Stomach (tissue), 4 donors: ENCODE data around the gene PCDHGC5.

Experiments
- CTCF ChIP-seq, 7 experiments: fragments of 450-650 bp in 4 of 7; fragments of 200-600 bp in 3 of 7; sonication (generic) in 3 of 7; IDR thresholded peaks; one replicate each; pipeline ENCODE4 v1.5.1; 2016 to 2019; ENCODE audit warnings: antibody characterized with exemption in 7 of 7, control low read depth in 2 of 7, mild to moderate bottlenecking in 1 of 7
- EP300 ChIP-seq: sonication (generic); formaldehyde crosslinking; IDR thresholded peaks from one replicate; pipeline ENCODE4 v1.6.1; 2017; ENCODE audit warnings: antibody characterized with exemption
- POLR2A ChIP-seq, 4 donors: fragments of 450-650 bp; IDR thresholded peaks; one replicate each; pipeline ENCODE4 v1.6.1; 2016; ENCODE audit warnings: antibody characterized with exemption in 4 of 4, control low read depth in 2 of 4, mild to moderate bottlenecking in 1 of 4, moderate library complexity in 1 of 4

GRCh38 chr5:141518618-141519015, 29.7 kb downstream of the PCDHGC5 start:
- TF ChIP-seq POLR2A (IDR thresholded peaks at IDR 0.05) (no peak), CTCF (IDR thresholded peaks at IDR 0.05) (no peak), EP300 (no peak)
